Measurements from ENCODE around the gene WIPF1. TPM values are rescaled to one million over a fixed set of nuclear protein-coding genes. Genes with fewer than 3 reads are reported as not detected.

The WIPF1 gene
- total and polyA plus RNA-seq, 8 donors: 4.7 to 26.8 (median 6.2) TPM

GRCh38 chr2:174611006-174611405 lies 13.4 kb upstream of the WIPF1 start:
- TF ChIP-seq CTCF (IDR thresholded peaks at IDR 0.05): no peak
- no peak for DNase-seq
- no peaks in the 10 kb centered on the region for H3K9me3 ChIP-seq
- no peaks in the 10 kb centered on the region for H3K27me3 ChIP-seq
- no peak overlapping the region for H3K4me3 ChIP-seq
- H3K27ac ChIP-seq: no peak overlapping the region
- no peaks in the 10 kb centered on the region for H3K36me3 ChIP-seq
- intact Hi-C loops (cut with DNase I): no loop called here
- no peak for ATAC-seq
- FAIRE-seq: no peak
- peaks cover 20 to 27% (median 24%) of the 10 kb centered on the region in 3 donors for H3K4me1 ChIP-seq
- 72 to 82% methylated on average over 4 of the region's 4 CpGs for WGBS, 2 donors

GRCh38 chr2:174610243-174610995 lies 12.8 kb upstream of the WIPF1 start:
- Histone ChIP-seq H3K27me3 (no peaks in the 10 kb centered on the region), H3K36me3 (no peaks in the 10 kb centered on the region), H3K4me3 (no peak overlapping the region), H3K4me1 (peaks cover 18 to 25% (median 19%) of the 10 kb centered on the region in 3 donors), H3K9me3 (no peaks in the 10 kb centered on the region), H3K27ac (no peak overlapping the region)
- TF ChIP-seq CTCF (IDR thresholded peaks at IDR 0.05): no peak
- DNase-seq (no peak), ATAC-seq (no peak), FAIRE-seq (no peak)
- intact Hi-C loops (cut with DNase I): no loop called here
- WGBS, 2 donors: 80 to 84% methylated on average over 7 of the region's 7 CpGs

- intact Hi-C loops (cut with DNase I): no loop called here
- no peak for ATAC-seq
- no peak for TF ChIP-seq CTCF (IDR thresholded peaks at IDR 0.05)
Observed at GRCh38 chr2:174609261-174609660, 11.7 kb upstream of the WIPF1 start.

GRCh38 chr2:174608866-174609214 lies 11.2 kb upstream of the WIPF1 start:
- H3K4me3 ChIP-seq: no peak overlapping the region
- no peaks in the 10 kb centered on the region for H3K9me3 ChIP-seq
- FAIRE-seq (no peak), DNase-seq (no peak), ATAC-seq (no peak)
- H3K27me3 ChIP-seq: no peaks in the 10 kb centered on the region
- peaks cover 7 to 11% (median 10%) of the 10 kb centered on the region in 3 donors for H3K4me1 ChIP-seq
- H3K27ac ChIP-seq: no peak overlapping the region
- H3K36me3 ChIP-seq: no peaks in the 10 kb centered on the region
- TF ChIP-seq CTCF (IDR thresholded peaks at IDR 0.05): no peak
- intact Hi-C loops (cut with DNase I): no loop called here

More at GRCh38 chr2:174609261-174609660, 11.7 kb upstream of the WIPF1 start:
- Histone ChIP-seq H3K27ac (no peak overlapping the region), H3K4me3 (no peak overlapping the region), H3K27me3 (no peaks in the 10 kb centered on the region), H3K4me1 (peaks cover 7 to 15% (median 12%) of the 10 kb centered on the region in 3 donors), H3K9me3 (no peaks in the 10 kb centered on the region), H3K36me3 (no peaks in the 10 kb centered on the region)
- FAIRE-seq: no peak
- 94 to 96% methylated on average over 4 of the region's 4 CpGs for WGBS, 2 donors
- no peak for DNase-seq
